Measurements from ENCODE around the gene DNMT3B. TPM values are rescaled to one million over a fixed set of nuclear protein-coding genes. Genes with fewer than 3 reads are reported as not detected.

Gene DNMT3B
- total and polyA plus RNA-seq, 4 experiments from 2014 or later: 0.16 to 0.47 (median 0.38) TPM; not detected in 1

- peak overlapping the region; percentile 8 to 98 (median 62) for H3K27ac Mint-ChIP-seq
- ChIA-PET POLR2A (ENCODE audit: partially characterized antibody) (interaction anchor here (1.0 kb wide), 1 partner anchor 81 kb away, joined by 3 read pairs; the partner anchor contains the start of gene COMMD7), CTCF (ENCODE audit: partially characterized antibody) (interaction anchor here (1.5 kb wide), 1 partner anchor 9 kb away, joined by 4 read pairs; no protein-coding TSS in a partner anchor)
- H3K27ac ChIP-seq (ENCODE audit: low read depth, low read length): no peak overlapping the region
- no peak overlapping the region for H3K4me3 ChIP-seq (ENCODE audit: low read length in 2 of 2)
- H3K36me3 ChIP-seq (ENCODE audit: insufficient read depth, low read length): peaks cover 15% of the 10 kb centered on the region
- H3K27me3 Mint-ChIP-seq: no peaks in the 10 kb centered on the region
- intact Hi-C loops (cut with micrococcal nuclease): loop anchor here (10.0 kb wide), 1 partner anchor 151 kb away; no protein-coding TSS in a partner anchor
- no peak for DNase-seq
- no peaks in the 10 kb centered on the region for H3K27me3 ChIP-seq (ENCODE audit: insufficient read depth, low read length)
- peaks cover 15 to 39% of the 10 kb centered on the region in 2 donors for H3K36me3 Mint-ChIP-seq
- H3K4me1 ChIP-seq (ENCODE audit: insufficient read depth, low read length): peaks cover 57% of the 10 kb centered on the region
- H3K9me3 ChIP-seq (ENCODE audit: control insufficient read depth in 1 of 2, low read length in 2 of 2): no peaks in the 10 kb centered on the region
- H3K4me1 Mint-ChIP-seq: peaks cover 49 to 76% (median 60%) of the 10 kb centered on the region in 4 donors
- peak overlapping the region in 5 of 8 donors; percentile 2 to 67 (median 20) for H3K4me3 Mint-ChIP-seq
- no peaks in the 10 kb centered on the region for H3K9me3 Mint-ChIP-seq
Observed at GRCh38 chr20:32823737-32824588, 61.8 kb downstream of the DNMT3B start.

GRCh38 chr20:32828029-32828680 lies 66.0 kb downstream of the DNMT3B start:
- Mint-ChIP-seq H3K36me3 (peaks cover 28 to 67% of the 10 kb centered on the region in 2 donors), H3K4me3 (peak overlapping the region in 4 of 8 donors; percentile 5 to 35 (median 21)), H3K27ac (peak overlapping the region in 6 of 7 donors; percentile 6 to 82 (median 54)), H3K4me1 (peaks cover 45 to 80% (median 62%) of the 10 kb centered on the region in 4 donors), H3K27me3 (no peaks in the 10 kb centered on the region), H3K9me3 (no peaks in the 10 kb centered on the region)
- DNase-seq: no peak
- Histone ChIP-seq H3K4me3 (ENCODE audit: low read length in 2 of 2) (no peak overlapping the region), H3K36me3 (ENCODE audit: insufficient read depth, low read length) (peaks cover 29% of the 10 kb centered on the region), H3K4me1 (ENCODE audit: insufficient read depth, low read length) (peaks cover 57% of the 10 kb centered on the region), H3K9me3 (ENCODE audit: control insufficient read depth in 1 of 2, low read length in 2 of 2) (no peaks in the 10 kb centered on the region), H3K27ac (ENCODE audit: low read depth, low read length) (no peak overlapping the region), H3K27me3 (ENCODE audit: insufficient read depth, low read length) (no peaks in the 10 kb centered on the region)
- ChIA-PET POLR2A (ENCODE audit: partially characterized antibody) (interaction anchor here (1.1 kb wide), 1 partner anchor 8 kb away, joined by 4 read pairs; no protein-coding TSS in a partner anchor), CTCF (ENCODE audit: partially characterized antibody) (interaction anchor here (1.4 kb wide), 1 partner anchor 38 kb away, joined by 4 read pairs; no protein-coding TSS in a partner anchor)
- intact Hi-C loops (cut with micrococcal nuclease): loop anchor here (10.0 kb wide), 1 partner anchor 147 kb away; no protein-coding TSS in a partner anchor

GRCh38 chr20:32829311-32830005 lies 67.3 kb downstream of the DNMT3B start:
- intact Hi-C loops (cut with micrococcal nuclease): loop anchor here (10.0 kb wide), 1 partner anchor 145 kb away; no protein-coding TSS in a partner anchor
- no peak overlapping the region for H3K27ac ChIP-seq (ENCODE audit: low read depth, low read length)
- peak overlapping the region in 3 of 8 donors; percentile 14 to 59 (median 19) for H3K4me3 Mint-ChIP-seq

GRCh38 chr20:32830437-32830836 lies 68.3 kb downstream of the DNMT3B start:
- ChIA-PET CTCF (ENCODE audit: partially characterized antibody) (interaction anchor here (1.0 to 1.2 kb wide), 2 partner anchors 10 to 11 kb away, joined by 3 to 6 read pairs; partner anchors contain the start of gene MAPRE1), POLR2A (ENCODE audit: partially characterized antibody) (interaction anchor here (5.0 kb wide), 1 partner anchor 10 kb away, joined by 38 read pairs; the partner anchor contains the start of gene MAPRE1)
- Mint-ChIP-seq H3K4me3 (peak overlapping the region in 1 of 8 donors; percentile 59), H3K9me3 (no peaks in the 10 kb centered on the region), H3K36me3 (peaks cover 28 to 72% of the 10 kb centered on the region in 2 donors), H3K27ac (peak overlapping the region in 3 of 7 donors; percentile 2 to 82 (median 57)), H3K4me1 (peaks cover 36 to 70% (median 53%) of the 10 kb centered on the region in 4 donors), H3K27me3 (no peaks in the 10 kb centered on the region)
- Histone ChIP-seq H3K36me3 (ENCODE audit: insufficient read depth, low read length) (peaks cover 35% of the 10 kb centered on the region), H3K27me3 (ENCODE audit: insufficient read depth, low read length) (no peaks in the 10 kb centered on the region), H3K9me3 (ENCODE audit: control insufficient read depth in 1 of 2, low read length in 2 of 2) (no peaks in the 10 kb centered on the region), H3K27ac (ENCODE audit: low read depth, low read length) (no peak overlapping the region), H3K4me3 (ENCODE audit: low read length in 2 of 2) (no peak overlapping the region), H3K4me1 (ENCODE audit: insufficient read depth, low read length) (peaks cover 53% of the 10 kb centered on the region)
- intact Hi-C loops (cut with micrococcal nuclease): no loop called here
- DNase-seq: no peak

More at GRCh38 chr20:32829311-32830005, 67.3 kb downstream of the DNMT3B start:
- Mint-ChIP-seq H3K27ac (peak overlapping the region; percentile 47 to 83 (median 58)), H3K9me3 (no peaks in the 10 kb centered on the region), H3K36me3 (peaks cover 28 to 72% of the 10 kb centered on the region in 2 donors), H3K27me3 (no peaks in the 10 kb centered on the region), H3K4me1 (peaks cover 38 to 77% (median 56%) of the 10 kb centered on the region in 4 donors)
- ChIA-PET CTCF (ENCODE audit: partially characterized antibody) (interaction anchor here (1.0 to 1.6 kb wide), 3 partner anchors 9 to 51 kb away, joined by 3 to 6 read pairs (median 3); partner anchors contain the start of gene MAPRE1), POLR2A (ENCODE audit: partially characterized antibody) (interaction anchor here (5.0 kb wide), 1 partner anchor 9 kb away, joined by 38 read pairs; the partner anchor contains the start of gene MAPRE1)
- no peak for DNase-seq
- peaks cover 56% of the 10 kb centered on the region for H3K4me1 ChIP-seq (ENCODE audit: insufficient read depth, low read length)
- H3K9me3 ChIP-seq (ENCODE audit: control insufficient read depth in 1 of 2, low read length in 2 of 2): no peaks in the 10 kb centered on the region
- no peak overlapping the region for H3K4me3 ChIP-seq (ENCODE audit: low read length in 2 of 2)
- H3K27me3 ChIP-seq (ENCODE audit: insufficient read depth, low read length): no peaks in the 10 kb centered on the region
- H3K36me3 ChIP-seq (ENCODE audit: insufficient read depth, low read length): peaks cover 35% of the 10 kb centered on the region

- DNase-seq: no peak
- Mint-ChIP-seq H3K27me3 (no peaks in the 10 kb centered on the region), H3K9me3 (no peaks in the 10 kb centered on the region), H3K36me3 (peaks cover 29 to 78% of the 10 kb centered on the region in 2 donors), H3K4me1 (peaks cover 34 to 73% (median 54%) of the 10 kb centered on the region in 4 donors), H3K27ac (peak overlapping the region in 4 of 7 donors; percentile 54 to 78 (median 64)), H3K4me3 (peak overlapping the region in 6 of 8 donors; percentile 31 to 80 (median 66))
- H3K27ac ChIP-seq (ENCODE audit: low read depth, low read length): no peak overlapping the region
- H3K36me3 ChIP-seq (ENCODE audit: insufficient read depth, low read length): peaks cover 32% of the 10 kb centered on the region
- no peaks in the 10 kb centered on the region for H3K27me3 ChIP-seq (ENCODE audit: insufficient read depth, low read length)
- no peak overlapping the region for H3K4me3 ChIP-seq (ENCODE audit: low read length in 2 of 2)
- H3K4me1 ChIP-seq (ENCODE audit: insufficient read depth, low read length): peaks cover 55% of the 10 kb centered on the region
- ChIA-PET CTCF (ENCODE audit: partially characterized antibody) (interaction anchor here (0.6 to 2.7 kb wide), 3 partner anchors 9 to 795 kb away, joined by 4 to 12 read pairs (median 5); no protein-coding TSS in a partner anchor), POLR2A (ENCODE audit: partially characterized antibody) (interaction anchor here (1.0 to 5.0 kb wide), 2 partner anchors 11 to 89 kb away, joined by 4 to 38 read pairs; partner anchors contain the start of genes COMMD7 and MAPRE1)
- no peaks in the 10 kb centered on the region for H3K9me3 ChIP-seq (ENCODE audit: control insufficient read depth in 1 of 2, low read length in 2 of 2)
- intact Hi-C loops (cut with micrococcal nuclease): loop anchor here (1.0 to 2.0 kb wide), 2 partner anchors 12 to 41 kb away; no protein-coding TSS in a partner anchor
Observed at GRCh38 chr20:32831982-32832381, 69.8 kb downstream of the DNMT3B start.

GRCh38 chr20:32832664-32833063 lies 70.5 kb downstream of the DNMT3B start:
- H3K9me3 ChIP-seq (ENCODE audit: control insufficient read depth in 1 of 2, low read length in 2 of 2): no peaks in the 10 kb centered on the region
- Mint-ChIP-seq H3K27ac (peak overlapping the region; percentile 61 to 90 (median 83)), H3K9me3 (no peaks in the 10 kb centered on the region), H3K27me3 (no peaks in the 10 kb centered on the region), H3K4me1 (peaks cover 36 to 72% (median 52%) of the 10 kb centered on the region in 4 donors), H3K4me3 (peak overlapping the region in 7 of 8 donors; percentile 49 to 80 (median 65)), H3K36me3 (peaks cover 34 to 80% of the 10 kb centered on the region in 2 donors)
- H3K4me3 ChIP-seq (ENCODE audit: low read length in 2 of 2): no peak overlapping the region
- H3K4me1 ChIP-seq (ENCODE audit: insufficient read depth, low read length): peaks cover 59% of the 10 kb centered on the region
- H3K27ac ChIP-seq (ENCODE audit: low read depth, low read length): no peak overlapping the region
- ChIA-PET POLR2A (ENCODE audit: partially characterized antibody) (interaction anchor here (1.0 to 5.0 kb wide), 2 partner anchors 12 to 90 kb away, joined by 4 to 38 read pairs; partner anchors contain the start of genes COMMD7 and MAPRE1), CTCF (ENCODE audit: partially characterized antibody) (interaction anchor here (0.6 to 2.7 kb wide), 3 partner anchors 10 to 796 kb away, joined by 4 to 12 read pairs (median 5); no protein-coding TSS in a partner anchor)
- H3K27me3 ChIP-seq (ENCODE audit: insufficient read depth, low read length): no peaks in the 10 kb centered on the region
- peak in 4 of 5 donors; percentile 13 to 28 (median 23) for DNase-seq
- peaks cover 32% of the 10 kb centered on the region for H3K36me3 ChIP-seq (ENCODE audit: insufficient read depth, low read length)
- intact Hi-C loops (cut with micrococcal nuclease): loop anchor here (1.0 to 2.0 kb wide), 2 partner anchors 12 to 42 kb away; no protein-coding TSS in a partner anchor

Data from CD4-positive, alpha-beta memory T cell (primary cell).